Left lung (tissue), 10 donors: ENCODE results near the gene C10orf90. TPM values are rescaled to one million over a fixed set of nuclear protein-coding genes. Genes with fewer than 3 reads are reported as not detected.

Source experiments
- ATAC-seq: fragments of 200-7000 bp; cut with Tn5 transposase; one replicate; pipeline ENCODE4 v1.9.1; 2020; ENCODE audit warnings: moderate library complexity
- DNase-seq, 4 donors: peaks; one replicate each; pipeline ENCODE4 v3.0.0-alpha.2; 2013 to 2020
- H3K27ac ChIP-seq, 2 donors: fragments of 200-600 bp; sonication (generic) in 1 of 2; one replicate each; pipeline versions ENCODE4 v1.5.0 to v1.8.0; 2020 to 2021
- H3K27me3 ChIP-seq, 2 donors: fragments of 200-600 bp; sonication (generic) in 1 of 2; one replicate each; pipeline versions ENCODE4 v1.5.0 to v1.8.0; 2020 to 2021
- H3K36me3 ChIP-seq, 2 donors: fragments of 200-600 bp; sonication (generic) in 1 of 2; one replicate each; pipeline versions ENCODE4 v1.5.0 to v1.8.0; 2020 to 2021
- H3K4me1 ChIP-seq, 2 donors: fragments of 200-600 bp; one replicate each; pipeline ENCODE4 v1.8.0; 2021
- H3K4me3 ChIP-seq, 2 donors: fragments of 200-600 bp; sonication (generic) in 1 of 2; one replicate each; pipeline versions ENCODE4 v1.5.0 to v1.8.0; 2020 to 2021; ENCODE audit warnings: mild to moderate bottlenecking in 1 of 2
- H3K9me3 ChIP-seq, 2 donors: fragments of 200-600 bp; sonication (generic) in 1 of 2; one replicate each; pipeline versions ENCODE4 v1.5.0 to v1.8.0; 2020 to 2021
- CTCF ChIP-seq, 2 donors: fragments of 200-600 bp; sonication (generic) in 1 of 2; IDR thresholded peaks; one replicate each; pipeline versions ENCODE4 v1.5.0 to v1.8.0; 2021; ENCODE audit warnings: antibody characterized with exemption in 2 of 2
- intact Hi-C, 2 donors: fragments of 100-400 bp; cut with DNase I; formaldehyde crosslinking; loops; one replicate each; pipeline versions ENCODE4 v1.11.2 to v1.14.2; 2022
- polyA plus RNA-seq, 6 donors: library from polyadenylated mRNA; unstranded; fragments of 120-200 nt; gene quantifications; one replicate each; pipeline ENCODE4 v1.2.1, GENCODE V29; 2013; ENCODE audit not compliant: insufficient read length in 6 of 6
- total RNA-seq, 2 donors: library from RNA; stranded (reverse); fragmentation: NEBNext Ultra II Directional; extraction: Animal tissue kit (Norgen Biotek cat#: 25700); gene quantifications; one replicate each; pipeline ENCODE4 v1.2.1, GENCODE V29; 2021
- donor health status: DM: no; HTN: yes; CAD: no.
- donor health status: DM: no; HTN: no; CAD: no.

Gene C10orf90
- total and polyA plus RNA-seq, 8 donors = 12.6 to 29.8 (median 20.5) TPM; not detected in 2

GRCh38 chr10:126476246-126476645 is 194.2 kb downstream of the C10orf90 start:
- peak in 1 of 4 donors; percentile 26 for DNase-seq
- Histone ChIP-seq H3K27ac (no peak overlapping the region), H3K36me3 (no peaks in the 10 kb centered on the region), H3K9me3 (no peaks in the 10 kb centered on the region), H3K27me3 (no peaks in the 10 kb centered on the region), H3K4me3 (no peak overlapping the region), H3K4me1 (no peaks in the 10 kb centered on the region)
- no peak for TF ChIP-seq CTCF (IDR thresholded peaks at IDR 0.05)
- intact Hi-C loops = no loop called here
- ATAC-seq = no peak

GRCh38 chr10:126475074-126475691 is 195.3 kb downstream of the C10orf90 start:
- Histone ChIP-seq H3K4me3 (no peak overlapping the region), H3K9me3 (no peaks in the 10 kb centered on the region), H3K36me3 (no peaks in the 10 kb centered on the region), H3K27me3 (no peaks in the 10 kb centered on the region), H3K27ac (no peak overlapping the region), H3K4me1 (no peaks in the 10 kb centered on the region)
- no peak for ATAC-seq
- intact Hi-C loops = no loop called here
- no peak for TF ChIP-seq CTCF (IDR thresholded peaks at IDR 0.05)
- DNase-seq = no peak

- no peak overlapping the region for H3K27ac ChIP-seq
- H3K4me3 ChIP-seq = no peak overlapping the region
- intact Hi-C loops = no loop called here
- H3K4me1 ChIP-seq = no peaks in the 10 kb centered on the region
- TF ChIP-seq CTCF (IDR thresholded peaks at IDR 0.05) = no peak
- DNase-seq = no peak
- no peaks in the 10 kb centered on the region for H3K9me3 ChIP-seq
- H3K36me3 ChIP-seq = no peaks in the 10 kb centered on the region
- ATAC-seq = no peak
- H3K27me3 ChIP-seq = no peaks in the 10 kb centered on the region
Measured at GRCh38 chr10:126474031-126474430, 196.5 kb downstream of the C10orf90 start.

- no peak for DNase-seq
- TF ChIP-seq CTCF (IDR thresholded peaks at IDR 0.05) = no peak
- Histone ChIP-seq H3K9me3 (no peaks in the 10 kb centered on the region), H3K4me1 (no peaks in the 10 kb centered on the region), H3K27me3 (no peaks in the 10 kb centered on the region), H3K36me3 (no peaks in the 10 kb centered on the region), H3K27ac (no peak overlapping the region), H3K4me3 (no peak overlapping the region)
- intact Hi-C loops = no loop called here
- no peak for ATAC-seq
Measured at GRCh38 chr10:126470991-126471390, 199.5 kb downstream of the C10orf90 start.

- Histone ChIP-seq H3K4me1 (no peaks in the 10 kb centered on the region), H3K36me3 (no peaks in the 10 kb centered on the region), H3K4me3 (no peak overlapping the region), H3K9me3 (no peaks in the 10 kb centered on the region), H3K27ac (no peak overlapping the region), H3K27me3 (no peaks in the 10 kb centered on the region)
- DNase-seq (no peak), ATAC-seq (no peak)
- TF ChIP-seq CTCF (IDR thresholded peaks at IDR 0.05) = no peak
- intact Hi-C loops = no loop called here
Measured at GRCh38 chr10:126469692-126470091, 200.8 kb downstream of the C10orf90 start.
